CD4-positive, alpha-beta memory T cell (primary cell): ENCODE data around the gene IL21R. TPM values are rescaled to one million over a fixed set of nuclear protein-coding genes. Genes with fewer than 3 reads are reported as not detected.

ENCODE experiments used
- CTCF ChIA-PET: fragments of 350-600 bp; sonication (Branson Sonifier 250); formaldehyde crosslinking; loops from one replicate; lab custom pipeline; 2021; ENCODE audit warnings: inconsistent platforms; ENCODE audit not compliant: partially characterized antibody; lab: Charles Lee
- POLR2A ChIA-PET: fragments of 350-600 bp; sonication (Branson Sonifier 250); formaldehyde crosslinking; loops from one replicate; lab custom pipeline; 2021; ENCODE audit not compliant: partially characterized antibody; lab: Charles Lee
- DNase-seq, 5 donors: peaks; one replicate each; pipeline versions ENCODE4 v3.0.0 to v3.0.0-alpha.2; 2020 to 2022; ENCODE audit warnings: mixed read lengths in 1 of 5
- H3K27ac ChIP-seq: one replicate; pipeline ENCODE4 v1.7.0; 2013; ENCODE audit warnings: low read depth, low read length
- H3K27me3 ChIP-seq: 2 replicates; pipeline ENCODE4 v1.7.0; 2013; ENCODE audit warnings: mild to moderate bottlenecking, low read length, moderate library complexity; ENCODE audit not compliant: insufficient read depth
- H3K36me3 ChIP-seq: 2 replicates; pipeline ENCODE4 v1.7.0; 2013; ENCODE audit warnings: mild to moderate bottlenecking, low read length, moderate library complexity; ENCODE audit not compliant: insufficient read depth
- H3K4me1 ChIP-seq: 2 replicates; pipeline ENCODE4 v1.7.0; 2013; ENCODE audit warnings: mild to moderate bottlenecking, low read length, moderate library complexity; ENCODE audit not compliant: insufficient read depth
- H3K4me3 ChIP-seq, 2 donors: one replicate each; pipeline ENCODE4 v1.7.0; 2013; ENCODE audit warnings: low read length in 2 of 2, mild to moderate bottlenecking in 1 of 2
- H3K9me3 ChIP-seq, 2 donors: one replicate each; pipeline ENCODE4 v1.7.0; 2013; ENCODE audit warnings: low read length in 2 of 2, control low read depth in 1 of 2; ENCODE audit not compliant: control insufficient read depth in 1 of 2
- H3K27ac Mint-ChIP-seq, 7 donors: one replicate each; pipeline ENCODE4 v1.8.0; 2020 to 2021; ENCODE audit warnings: mixed read lengths in 7 of 7, mild to moderate bottlenecking in 6 of 7, inconsistent platforms in 3 of 7, moderate library complexity in 3 of 7
- H3K27me3 Mint-ChIP-seq, 2 donors: one replicate each; pipeline ENCODE4 v1.8.0; 2020 to 2021; ENCODE audit warnings: mixed read lengths in 2 of 2
- H3K36me3 Mint-ChIP-seq, 2 donors: one replicate each; pipeline ENCODE4 v1.8.0; 2020 to 2021; ENCODE audit warnings: mixed read lengths in 2 of 2, inconsistent platforms in 1 of 2, mild to moderate bottlenecking in 1 of 2
- H3K4me1 Mint-ChIP-seq, 4 donors: one replicate each; pipeline ENCODE4 v1.8.0; 2020 to 2021; ENCODE audit warnings: mixed read lengths in 4 of 4, mild to moderate bottlenecking in 1 of 4
- H3K4me3 Mint-ChIP-seq, 8 donors: one replicate each; pipeline ENCODE4 v1.8.0; 2020 to 2021; ENCODE audit warnings: mixed read lengths in 8 of 8, mild to moderate bottlenecking in 7 of 8, moderate library complexity in 6 of 8, inconsistent platforms in 3 of 8
- H3K9me3 Mint-ChIP-seq, 8 donors: one replicate each; pipeline ENCODE4 v1.8.0; 2020 to 2021; ENCODE audit warnings: mixed read lengths in 8 of 8, mild to moderate bottlenecking in 5 of 8, inconsistent platforms in 3 of 8, moderate library complexity in 1 of 8
- intact Hi-C: fragments of 100-400 bp; cut with micrococcal nuclease; formaldehyde crosslinking; loops from one replicate; pipeline ENCODE4 v1.15.1; 2023
- polyA plus RNA-seq, 2 donors: library from polyadenylated mRNA; unstranded; fragments of 300-500 nt; fragmentation: Illumina TruSeq; gene quantifications; one replicate each; pipeline ENCODE4 v1.2.3, GENCODE V29; 2021
- total RNA-seq, 2 experiments: library from RNA; stranded (reverse); gene quantifications; one replicate each; pipeline ENCODE4 v1.2.3, GENCODE V29; 2021

Gene IL21R
- total and polyA plus RNA-seq, 4 experiments from 2014 or later = 18.4 to 29.1 (median 28.3) TPM

GRCh38 chr16:27361987-27362386 lies 40.0 kb upstream of the IL21R start:
- Histone ChIP-seq H3K9me3 (no peaks in the 10 kb centered on the region), H3K4me1 (peaks cover 27% of the 10 kb centered on the region), H3K36me3 (peaks cover 36% of the 10 kb centered on the region), H3K4me3 (no peak overlapping the region), H3K27ac (no peak overlapping the region), H3K27me3 (no peaks in the 10 kb centered on the region)
- Mint-ChIP-seq H3K4me3 (no peak overlapping the region), H3K27me3 (no peaks in the 10 kb centered on the region), H3K4me1 (peaks cover 19 to 37% (median 29%) of the 10 kb centered on the region in 4 donors), H3K27ac (peak overlapping the region in 5 of 7 donors; percentile 72 to 90 (median 75)), H3K36me3 (peaks cover 39 to 59% of the 10 kb centered on the region in 2 donors), H3K9me3 (peaks cover 0 to 1% (median 0%) of the 10 kb centered on the region in 8 donors)
- CTCF ChIA-PET = interaction anchor here (0.9 to 1.8 kb wide), 3 partner anchors 26 to 182 kb away, joined by 3 to 9 read pairs (median 5); no protein-coding TSS in a partner anchor
- POLR2A ChIA-PET = interaction anchor here (0.6 to 1.1 kb wide), 4 partner anchors 33 to 125 kb away, joined by 3 to 4 read pairs (median 3); no protein-coding TSS in a partner anchor
- no peak for DNase-seq
- intact Hi-C loops = no loop called here

- peaks cover 20 to 44% (median 31%) of the 10 kb centered on the region in 4 donors for H3K4me1 Mint-ChIP-seq
- H3K27ac ChIP-seq = no peak overlapping the region
- H3K9me3 ChIP-seq = no peaks in the 10 kb centered on the region
- intact Hi-C loops = no loop called here
- H3K27ac Mint-ChIP-seq = peak overlapping the region in 5 of 7 donors; percentile 72 to 90 (median 75)
- ChIA-PET CTCF (no interaction called here), POLR2A (interaction anchor here (1.0 to 2.0 kb wide), 2 partner anchors 126 to 128 kb away, joined by 3 to 7 read pairs; no protein-coding TSS in a partner anchor)
- DNase-seq = no peak
- H3K9me3 Mint-ChIP-seq = no peaks in the 10 kb centered on the region
- H3K4me3 Mint-ChIP-seq = no peak overlapping the region
- peaks cover 33% of the 10 kb centered on the region for H3K4me1 ChIP-seq
- peaks cover 36% of the 10 kb centered on the region for H3K36me3 ChIP-seq
- no peaks in the 10 kb centered on the region for H3K27me3 ChIP-seq
- H3K36me3 Mint-ChIP-seq = peaks cover 36 to 56% of the 10 kb centered on the region in 2 donors
- H3K4me3 ChIP-seq = no peak overlapping the region
- no peaks in the 10 kb centered on the region for H3K27me3 Mint-ChIP-seq
Measured at GRCh38 chr16:27362570-27363245, 39.3 kb upstream of the IL21R start.

- intact Hi-C loops = no loop called here
- no peak for DNase-seq
- H3K4me3 Mint-ChIP-seq = no peak overlapping the region
- H3K27ac ChIP-seq = no peak overlapping the region
- no peaks in the 10 kb centered on the region for H3K9me3 Mint-ChIP-seq
- H3K4me1 Mint-ChIP-seq = peaks cover 23 to 50% (median 36%) of the 10 kb centered on the region in 4 donors
- CTCF ChIA-PET = interaction anchor here (1.0 kb wide), 1 partner anchor 128 kb away, joined by 3 read pairs; no protein-coding TSS in a partner anchor
- H3K9me3 ChIP-seq = no peaks in the 10 kb centered on the region
- peak overlapping the region in 1 of 7 donors; percentile 65 for H3K27ac Mint-ChIP-seq
- H3K36me3 ChIP-seq = peaks cover 36% of the 10 kb centered on the region
- POLR2A ChIA-PET = interaction anchor here (1.7 to 2.0 kb wide), 2 partner anchors 128 to 133 kb away, joined by 4 to 7 read pairs; no protein-coding TSS in a partner anchor
- H3K4me3 ChIP-seq = no peak overlapping the region
- H3K36me3 Mint-ChIP-seq = peaks cover 33 to 54% of the 10 kb centered on the region in 2 donors
- H3K27me3 ChIP-seq = no peaks in the 10 kb centered on the region
- H3K27me3 Mint-ChIP-seq = no peaks in the 10 kb centered on the region
- H3K4me1 ChIP-seq = peaks cover 38% of the 10 kb centered on the region
Measured at GRCh38 chr16:27363246-27363632, 38.7 kb upstream of the IL21R start.

- intact Hi-C loops = no loop called here
- H3K27me3 ChIP-seq = no peaks in the 10 kb centered on the region
- Mint-ChIP-seq H3K27me3 (no peaks in the 10 kb centered on the region), H3K27ac (peak overlapping the region in 5 of 7 donors; percentile 53 to 99 (median 65)), H3K4me3 (no peak overlapping the region), H3K4me1 (peaks cover 25 to 54% (median 40%) of the 10 kb centered on the region in 4 donors), H3K36me3 (peaks cover 29 to 48% of the 10 kb centered on the region in 2 donors), H3K9me3 (no peaks in the 10 kb centered on the region)
- peaks cover 32% of the 10 kb centered on the region for H3K36me3 ChIP-seq
- no peak overlapping the region for H3K4me3 ChIP-seq
- ChIA-PET POLR2A (interaction anchor here (1.7 to 2.0 kb wide), 2 partner anchors 129 to 134 kb away, joined by 4 to 7 read pairs; no protein-coding TSS in a partner anchor), CTCF (interaction anchor here (1.0 kb wide), 1 partner anchor 129 kb away, joined by 3 read pairs; no protein-coding TSS in a partner anchor)
- no peaks in the 10 kb centered on the region for H3K9me3 ChIP-seq
- no peak overlapping the region for H3K27ac ChIP-seq
- DNase-seq = no peak
- H3K4me1 ChIP-seq = peaks cover 43% of the 10 kb centered on the region
Measured at GRCh38 chr16:27363797-27364196, 38.2 kb upstream of the IL21R start.

- H3K4me1 Mint-ChIP-seq = peaks cover 28 to 61% (median 41%) of the 10 kb centered on the region in 4 donors
- peak overlapping the region; percentile 1 to 99 (median 87) for H3K27ac Mint-ChIP-seq
- H3K27ac ChIP-seq = no peak overlapping the region
- ChIA-PET CTCF (interaction anchor here (0.8 to 8.6 kb wide), 3 partner anchors 9 to 180 kb away, joined by 3 to 213 read pairs (median 19); no protein-coding TSS in a partner anchor), POLR2A (interaction anchor here (1.7 to 8.6 kb wide), 6 partner anchors 40 to 190 kb away, joined by 4 to 239 read pairs (median 38); partner anchors contain the start of gene IL21R)
- no peaks in the 10 kb centered on the region for H3K27me3 ChIP-seq
- intact Hi-C loops = no loop called here
- no peaks in the 10 kb centered on the region for H3K9me3 ChIP-seq
- H3K36me3 Mint-ChIP-seq = peaks cover 21 to 40% of the 10 kb centered on the region in 2 donors
- H3K36me3 ChIP-seq = peaks cover 24% of the 10 kb centered on the region
- DNase-seq = no peak
- no peak overlapping the region for H3K4me3 ChIP-seq
- peaks cover 48% of the 10 kb centered on the region for H3K4me1 ChIP-seq
- peak overlapping the region in 1 of 8 donors; percentile 23 for H3K4me3 Mint-ChIP-seq
- H3K27me3 Mint-ChIP-seq = no peaks in the 10 kb centered on the region
- peaks cover 0 to 1% (median 0%) of the 10 kb centered on the region in 8 donors for H3K9me3 Mint-ChIP-seq
Measured at GRCh38 chr16:27364493-27365141, 37.4 kb upstream of the IL21R start.

- peaks cover 31 to 69% (median 47%) of the 10 kb centered on the region in 4 donors for H3K4me1 Mint-ChIP-seq
- no peaks in the 10 kb centered on the region for H3K9me3 ChIP-seq
- no peak overlapping the region for H3K4me3 ChIP-seq
- DNase-seq = no peak
- peaks cover 53% of the 10 kb centered on the region for H3K4me1 ChIP-seq
- H3K27me3 ChIP-seq = no peaks in the 10 kb centered on the region
- peaks cover 19% of the 10 kb centered on the region for H3K36me3 ChIP-seq
- ChIA-PET POLR2A (interaction anchor here (1.4 to 8.6 kb wide), 7 partner anchors 12 to 191 kb away, joined by 3 to 239 read pairs (median 36); partner anchors contain the start of gene IL21R), CTCF (interaction anchor here (0.7 to 8.6 kb wide), 12 partner anchors 10 to 209 kb away, joined by 3 to 213 read pairs (median 10); no protein-coding TSS in a partner anchor)
- peak overlapping the region; percentile 48 to 99 (median 89) for H3K27ac Mint-ChIP-seq
- intact Hi-C loops = loop anchor here (2.0 kb wide), 4 partner anchors 37 to 91 kb away; partner anchors contain the start of gene IL21R
- peaks cover 20 to 36% of the 10 kb centered on the region in 2 donors for H3K36me3 Mint-ChIP-seq
- peaks cover 0 to 3% (median 0%) of the 10 kb centered on the region in 8 donors for H3K9me3 Mint-ChIP-seq
- no peaks in the 10 kb centered on the region for H3K27me3 Mint-ChIP-seq
- H3K4me3 Mint-ChIP-seq = peak overlapping the region in 1 of 8 donors; percentile 26
- H3K27ac ChIP-seq = no peak overlapping the region
Measured at GRCh38 chr16:27365142-27366089, 36.6 kb upstream of the IL21R start.
